HL-60 (cell line): Measurements from ENCODE around the gene TMEM236.

Experiments used
- CTCF ChIP-seq: IDR thresholded peaks from one replicate; pipeline ENCODE4 v1.5.1; 2011; ENCODE audit warnings: low read length, control low read depth, inconsistent platforms; ENCODE audit not compliant: insufficient read depth
- POLR2AphosphoS5 ChIP-seq: IDR thresholded peaks from 2 replicates; pipeline ENCODE4 v1.6.1; 2012; ENCODE audit warnings: low read depth
- SPI1 ChIP-seq: IDR thresholded peaks from 2 replicates; pipeline ENCODE4 v1.6.1; 2012; ENCODE audit warnings: low read depth, mild to moderate bottlenecking, borderline replicate concordance

GRCh38 chr10:17768957-17769356, 17.0 kb downstream of the TMEM236 start:
- no peak for TF ChIP-seq CTCF
- TF ChIP-seq POLR2AphosphoS5: no peak
- no peak for TF ChIP-seq SPI1
